Loucy (cell line): ENCODE data around the gene DSC2.

ENCODE experiments used
- H2AFZ ChIP-seq: fragments of 200-600 bp; sonication (generic); 2 replicates; pipeline ENCODE4 v1.6.0; 2016; ENCODE audit warnings: antibody characterized with exemption, mild to moderate bottlenecking, low read length, moderate library complexity
- H3F3A ChIP-seq: fragments of 200-600 bp; 2 replicates; pipeline ENCODE4 v1.6.0; 2016; ENCODE audit warnings: antibody characterized with exemption, low read depth, mild to moderate bottlenecking
- H3K27me3 ChIP-seq: fragments of 200-600 bp; sonication (generic); 2 replicates; pipeline ENCODE4 v1.6.1; 2014; ENCODE audit warnings: low read length, mild to moderate bottlenecking; ENCODE audit not compliant: insufficient read depth, poor library complexity, severe bottlenecking
- H3K36me3 ChIP-seq: fragments of 200-600 bp; sonication (generic); 2 replicates; pipeline ENCODE4 v1.6.1; 2016; ENCODE audit warnings: low read length; ENCODE audit not compliant: insufficient read depth
- H3K4me1 ChIP-seq: fragments of 200-600 bp; sonication (generic); 2 replicates; pipeline ENCODE4 v1.5.1; 2014; ENCODE audit warnings: low read length, mild to moderate bottlenecking; ENCODE audit not compliant: insufficient read depth, poor library complexity, severe bottlenecking
- H3K4me2 ChIP-seq: fragments of 200-600 bp; sonication (generic); 2 replicates; pipeline ENCODE4 v1.6.0; 2014; ENCODE audit warnings: antibody characterized with exemption, low read length, low read depth, mild to moderate bottlenecking; ENCODE audit not compliant: poor library complexity, severe bottlenecking
- H3K4me3 ChIP-seq: fragments of 200-600 bp; sonication (generic); 2 replicates; pipeline ENCODE4 v1.5.1; 2014; ENCODE audit warnings: low read length, mild to moderate bottlenecking, mixed read lengths; ENCODE audit not compliant: poor library complexity, severe bottlenecking
- H3K79me2 ChIP-seq: fragments of 200-600 bp; sonication (generic); 2 replicates; pipeline ENCODE4 v1.6.1; 2014; ENCODE audit warnings: low read length; ENCODE audit not compliant: insufficient read depth
- H3K9ac ChIP-seq: fragments of 200-600 bp; sonication (generic); 2 replicates; pipeline ENCODE4 v1.6.0; 2014; ENCODE audit warnings: mild to moderate bottlenecking, low read depth, low read length, moderate library complexity; ENCODE audit not compliant: poor library complexity, severe bottlenecking
- H3K9me2 ChIP-seq: fragments of 200-600 bp; sonication (generic); replicated peaks from 2 replicates; pipeline ENCODE4 v1.6.1; 2016; ENCODE audit warnings: low read depth, low read length, mixed read lengths
- H3K9me3 ChIP-seq: fragments of 200-600 bp; sonication (generic); 2 replicates; pipeline ENCODE4 v1.6.1; 2014; ENCODE audit warnings: mild to moderate bottlenecking, antibody characterized with exemption, low read length, low read depth; ENCODE audit not compliant: insufficient read depth
- H4K20me1 ChIP-seq: fragments of 200-600 bp; sonication (generic); 2 replicates; pipeline ENCODE4 v1.6.0; 2014; ENCODE audit warnings: antibody characterized with exemption, low read length, mild to moderate bottlenecking; ENCODE audit not compliant: insufficient read depth, poor library complexity, severe bottlenecking
- EZH2phosphoT487 ChIP-seq: fragments of 200-600 bp; IDR thresholded peaks from 2 replicates; pipeline ENCODE4 v1.6.1; 2018; ENCODE audit warnings: antibody characterized with exemption, mild to moderate bottlenecking, moderate library complexity, borderline replicate concordance
- TF ChIP-seq, protein P1 (sequence below): fragments of 200-600 bp; sonication (generic); conservative IDR thresholded peaks from 2 replicates; pipeline ENCODE4 v1.5.1; 2014; ENCODE audit warnings: mild to moderate bottlenecking, antibody characterized with exemption, low read length

The DSC2 gene

GRCh38 chr18:31105733-31106132 is 3.5 kb upstream of the DSC2 start:
- Histone ChIP-seq H3K4me3 (no peak overlapping the region), H3K4me2 (no peak overlapping the region), H3K9me2 (no peaks in the 10 kb centered on the region), H4K20me1 (no peaks in the 10 kb centered on the region), H3K27me3 (no peaks in the 10 kb centered on the region), H3K9me3 (no peaks in the 10 kb centered on the region), H3K4me1 (no peaks in the 10 kb centered on the region), H3K9ac (no peak overlapping the region), H3K79me2 (no peaks in the 10 kb centered on the region), H3F3A (no peaks in the 10 kb centered on the region), H2AFZ (no peak overlapping the region), H3K36me3 (no peaks in the 10 kb centered on the region)
- TF ChIP-seq, protein P1, sequence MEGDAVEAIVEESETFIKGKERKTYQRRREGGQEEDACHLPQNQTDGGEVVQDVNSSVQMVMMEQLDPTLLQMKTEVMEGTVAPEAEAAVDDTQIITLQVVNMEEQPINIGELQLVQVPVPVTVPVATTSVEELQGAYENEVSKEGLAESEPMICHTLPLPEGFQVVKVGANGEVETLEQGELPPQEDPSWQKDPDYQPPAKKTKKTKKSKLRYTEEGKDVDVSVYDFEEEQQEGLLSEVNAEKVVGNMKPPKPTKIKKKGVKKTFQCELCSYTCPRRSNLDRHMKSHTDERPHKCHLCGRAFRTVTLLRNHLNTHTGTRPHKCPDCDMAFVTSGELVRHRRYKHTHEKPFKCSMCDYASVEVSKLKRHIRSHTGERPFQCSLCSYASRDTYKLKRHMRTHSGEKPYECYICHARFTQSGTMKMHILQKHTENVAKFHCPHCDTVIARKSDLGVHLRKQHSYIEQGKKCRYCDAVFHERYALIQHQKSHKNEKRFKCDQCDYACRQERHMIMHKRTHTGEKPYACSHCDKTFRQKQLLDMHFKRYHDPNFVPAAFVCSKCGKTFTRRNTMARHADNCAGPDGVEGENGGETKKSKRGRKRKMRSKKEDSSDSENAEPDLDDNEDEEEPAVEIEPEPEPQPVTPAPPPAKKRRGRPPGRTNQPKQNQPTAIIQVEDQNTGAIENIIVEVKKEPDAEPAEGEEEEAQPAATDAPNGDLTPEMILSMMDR = no peak
- no peak for TF ChIP-seq EZH2phosphoT487

GRCh38 chr18:31104444-31104843 is 2.2 kb upstream of the DSC2 start:
- Histone ChIP-seq H3K9me2 (no peaks in the 10 kb centered on the region), H3K36me3 (no peaks in the 10 kb centered on the region), H2AFZ (no peak overlapping the region), H3K9ac (no peak overlapping the region), H4K20me1 (no peaks in the 10 kb centered on the region), H3K4me3 (no peak overlapping the region), H3K9me3 (no peaks in the 10 kb centered on the region), H3K4me2 (no peak overlapping the region), H3F3A (no peaks in the 10 kb centered on the region), H3K4me1 (no peaks in the 10 kb centered on the region), H3K79me2 (no peaks in the 10 kb centered on the region), H3K27me3 (no peaks in the 10 kb centered on the region)
- TF ChIP-seq, protein P1 = no peak
- TF ChIP-seq EZH2phosphoT487 = no peak

DNA sequence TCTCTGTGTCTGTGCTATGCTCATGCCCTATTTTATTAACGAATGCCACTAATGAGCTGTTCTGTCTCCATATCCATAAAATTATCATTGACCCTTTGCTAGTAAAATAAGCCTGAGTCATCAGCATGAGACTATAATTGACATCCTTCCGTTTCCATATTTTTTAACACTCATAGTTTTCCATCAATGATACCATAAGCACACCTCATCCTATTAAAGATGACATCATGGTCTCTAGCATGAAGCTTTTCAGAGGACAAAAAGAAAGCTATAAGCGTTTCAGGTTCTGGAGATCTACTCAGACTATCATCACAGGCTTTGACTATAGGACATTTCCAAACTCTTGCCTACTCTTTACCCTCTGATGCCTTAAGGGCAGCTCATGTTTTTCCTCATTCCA is 1.2 kb upstream of the DSC2 start:
- no peaks in the 10 kb centered on the region for H3K27me3 ChIP-seq
- no peak for TF ChIP-seq EZH2phosphoT487
- TF ChIP-seq, protein P1 = no peak

More for the DNA sequence above, 1.2 kb upstream of the DSC2 start:
- H3K9me3 ChIP-seq = no peaks in the 10 kb centered on the region
- no peaks in the 10 kb centered on the region for H3F3A ChIP-seq
- H3K79me2 ChIP-seq = no peaks in the 10 kb centered on the region
- H4K20me1 ChIP-seq = no peaks in the 10 kb centered on the region
- H2AFZ ChIP-seq = no peak overlapping the region
- no peak overlapping the region for H3K9ac ChIP-seq
- no peaks in the 10 kb centered on the region for H3K9me2 ChIP-seq
- no peaks in the 10 kb centered on the region for H3K36me3 ChIP-seq
- no peaks in the 10 kb centered on the region for H3K4me1 ChIP-seq
- H3K4me3 ChIP-seq = no peak overlapping the region
- H3K4me2 ChIP-seq = no peak overlapping the region
